Measurements from ENCODE around the gene COMP.

GRCh38 chr19:18795540-18795939, 4.4 kb upstream of the COMP start:
- TF ChIP-seq POLR2A (IDR thresholded peaks at IDR 0.05; ENCODE audit: low read depth), result no peak
- no peak for TF ChIP-seq POLR2AphosphoS5 (IDR thresholded peaks at IDR 0.05)

All from esophagus muscularis mucosa (tissue), 2 donors.